Trophoblast cell (in vitro differentiated cells and primary cell): Measurements from ENCODE around the gene CNKSR3. TPM values are rescaled to one million over a fixed set of nuclear protein-coding genes. Genes with fewer than 3 reads are reported as not detected.

ENCODE experiments used
- DNase-seq, 2 donors: peaks; one replicate each; pipeline ENCODE4 v3.0.0-alpha.2; 2016
- H2AFZ ChIP-seq: 2 replicates; pipeline ENCODE4 v1.6.1; 2013; ENCODE audit warnings: low read length, moderate library complexity, mild to moderate bottlenecking; ENCODE audit not compliant: insufficient read depth, poor library complexity
- H2AK5ac ChIP-seq: 2 replicates; pipeline ENCODE4 v1.6.1; 2013; ENCODE audit warnings: mild to moderate bottlenecking, low read length
- H2BK120ac ChIP-seq: 2 replicates; pipeline ENCODE4 v1.6.1; 2013; ENCODE audit warnings: low read length, mild to moderate bottlenecking, moderate library complexity; ENCODE audit not compliant: insufficient read depth, poor library complexity
- H2BK12ac ChIP-seq: 2 replicates; pipeline ENCODE4 v1.6.1; 2013; ENCODE audit warnings: mild to moderate bottlenecking, low read length, moderate library complexity
- H2BK5ac ChIP-seq: 2 replicates; pipeline ENCODE4 v1.6.1; 2013; ENCODE audit warnings: low read length, low read depth, moderate library complexity, mild to moderate bottlenecking; ENCODE audit not compliant: poor library complexity
- H3K14ac ChIP-seq: 2 replicates; pipeline ENCODE4 v1.6.1; 2013; ENCODE audit warnings: mild to moderate bottlenecking, low read length
- H3K18ac ChIP-seq: 2 replicates; pipeline ENCODE4 v1.6.1; 2013; ENCODE audit warnings: mild to moderate bottlenecking, low read length
- H3K23ac ChIP-seq: 2 replicates; pipeline ENCODE4 v1.6.1; 2013; ENCODE audit warnings: low read length
- H3K27ac ChIP-seq: 2 replicates; pipeline ENCODE4 v1.5.1; 2013; ENCODE audit warnings: low read depth, mild to moderate bottlenecking, inconsistent platforms, low read length, moderate library complexity
- H3K27me3 ChIP-seq: 2 replicates; pipeline ENCODE4 v1.6.1; 2013; ENCODE audit warnings: inconsistent platforms, mild to moderate bottlenecking, low read length, moderate library complexity; ENCODE audit not compliant: insufficient read depth
- H3K36me3 ChIP-seq, 2 experiments: 1 replicate in 1 of 2; 2 replicates in 1 of 2; pipeline ENCODE4 v1.6.1; 2013; ENCODE audit warnings: low read length in 2 of 2, mild to moderate bottlenecking in 2 of 2, moderate library complexity in 1 of 2; ENCODE audit not compliant: insufficient read depth in 2 of 2, control insufficient read depth in 1 of 2
- H3K4ac ChIP-seq: 2 replicates; pipeline ENCODE4 v1.6.1; 2013; ENCODE audit warnings: low read depth, mild to moderate bottlenecking, low read length, moderate library complexity
- H3K4me1 ChIP-seq, 2 experiments: 1 replicate in 1 of 2; 2 replicates in 1 of 2; pipeline ENCODE4 v1.6.1; 2013; ENCODE audit warnings: low read length in 2 of 2, mild to moderate bottlenecking in 2 of 2, moderate library complexity in 1 of 2; ENCODE audit not compliant: insufficient read depth in 2 of 2, control insufficient read depth in 1 of 2
- H3K4me2 ChIP-seq: 2 replicates; pipeline ENCODE4 v1.6.1; 2013; ENCODE audit warnings: inconsistent platforms, mild to moderate bottlenecking, low read length, moderate library complexity
- H3K4me3 ChIP-seq: 2 replicates; pipeline ENCODE4 v1.5.1; 2013; ENCODE audit warnings: mild to moderate bottlenecking, low read depth, low read length, inconsistent platforms
- H3K79me1 ChIP-seq: one replicate; pipeline ENCODE4 v1.6.1; 2013; ENCODE audit warnings: low read length
- H3K79me2 ChIP-seq: 2 replicates; pipeline ENCODE4 v1.6.1; 2013; ENCODE audit warnings: low read length, mild to moderate bottlenecking; ENCODE audit not compliant: control insufficient read depth, insufficient read depth, poor library complexity
- H3K9ac ChIP-seq: 2 replicates; pipeline ENCODE4 v1.6.1; 2013; ENCODE audit warnings: mild to moderate bottlenecking, low read length
- H3K9me3 ChIP-seq: 2 replicates; pipeline ENCODE4 v1.6.1; 2013; ENCODE audit warnings: low read depth, mild to moderate bottlenecking, control low read depth, inconsistent platforms, low read length; ENCODE audit not compliant: insufficient read depth
- H4K12ac ChIP-seq: 2 replicates; pipeline ENCODE4 v1.6.1; 2013; ENCODE audit warnings: low read depth, mild to moderate bottlenecking, low read length, moderate library complexity
- H4K8ac ChIP-seq: 2 replicates; pipeline ENCODE4 v1.6.1; 2013; ENCODE audit warnings: low read depth, mild to moderate bottlenecking, low read length, moderate library complexity
- H4K91ac ChIP-seq: one replicate; pipeline ENCODE4 v1.6.1; 2013; ENCODE audit warnings: low read depth, mild to moderate bottlenecking, low read length, moderate library complexity
- WGBS: extraction: QIAGEN DNeasy Blood & Tissue Kit; methylation state at CpG from one replicate; pipeline ENCODE4 v1.1.7; 2013; ENCODE audit warnings: missing lambda C conversion rate; ENCODE audit not compliant: insufficient read length, insufficient coverage; ENCODE audit errors: extremely low coverage; 5-methylcytosine and 5-hydroxymethylcytosine counted together
- polyA plus RNA-seq: library from polyadenylated mRNA; stranded (reverse); fragments of 200-250 nt; gene quantifications from 2 replicates; pipeline ENCODE4 v1.2.3, GENCODE V29; 2013

Gene CNKSR3
- polyA plus RNA-seq: 1.1 and 1.2 TPM in 2 replicates

- H3K9me3 ChIP-seq: no peaks in the 10 kb centered on the region
- H3K18ac ChIP-seq: peak within 1 kb of the TSS; percentile 34
- H3K36me3 ChIP-seq: no peaks in the 10 kb centered on the region
- H3K79me1 ChIP-seq: no peaks in the 10 kb centered on the region
- H3K4me3 ChIP-seq: peak within 1 kb of the TSS; percentile 77
- H3K14ac ChIP-seq: peak within 1 kb of the TSS; percentile 48
- peak within 1 kb of the TSS; percentile 71 for H3K27ac ChIP-seq
- H2BK120ac ChIP-seq: no peak within 1 kb of the TSS
- no peak within 1 kb of the TSS for H3K23ac ChIP-seq
- H2AFZ ChIP-seq: peak within 1 kb of the TSS; percentile 77
- H2BK5ac ChIP-seq: no peak within 1 kb of the TSS
- peak within 1 kb of the TSS; percentile 78 for H3K9ac ChIP-seq
- H3K27me3 ChIP-seq: no peaks in the 10 kb centered on the region
- H4K8ac ChIP-seq: peak within 1 kb of the TSS; percentile 63
- no peak within 1 kb of the TSS for H2AK5ac ChIP-seq
- no CpG with 5 or more reads among the region's 86 CpGs for WGBS
- peak within 1 kb of the TSS; percentile 99 for H3K4me2 ChIP-seq
- no peak within 1 kb of the TSS for H3K4ac ChIP-seq
- H2BK12ac ChIP-seq: no peak within 1 kb of the TSS
- peaks cover 2% of the 10 kb centered on the region for H3K79me2 ChIP-seq
- peaks cover 5 to 7% of the 10 kb centered on the region in 2 experiments for H3K4me1 ChIP-seq
- peak; percentile 73 to 88 for DNase-seq
- H4K91ac ChIP-seq: peak within 1 kb of the TSS; percentile 27
- H4K12ac ChIP-seq: peak within 1 kb of the TSS; percentile 31
Observed at GRCh38 chr6:154510144-154510905, at the start of gene CNKSR3. Gene CNKSR3 (minus strand): TSS chr6:154510685. CDS start chr6:154510114, 571 bp downstream.

GRCh38 chr6:154558984-154559383, 48.5 kb upstream of the CNKSR3 start:
- Histone ChIP-seq H3K4me1 (peaks cover 0 to 4% of the 10 kb centered on the region in 2 experiments), H3K18ac (no peak overlapping the region), H4K91ac (no peak overlapping the region), H3K36me3 (no peaks in the 10 kb centered on the region), H3K27me3 (no peaks in the 10 kb centered on the region), H2BK120ac (no peak overlapping the region), H4K8ac (no peak overlapping the region), H3K79me2 (no peaks in the 10 kb centered on the region), H2AFZ (no peak overlapping the region), H3K79me1 (no peaks in the 10 kb centered on the region), H3K4me2 (no peak overlapping the region), H3K4me3 (no peak overlapping the region), H3K4ac (no peak overlapping the region), H2AK5ac (no peak overlapping the region), H4K12ac (no peak overlapping the region), H3K14ac (no peak overlapping the region), H3K9me3 (no peaks in the 10 kb centered on the region), H2BK12ac (no peak overlapping the region), H3K27ac (no peak overlapping the region), H3K9ac (no peak overlapping the region), H2BK5ac (no peak overlapping the region), H3K23ac (no peak overlapping the region)
- WGBS: no CpG with 5 or more reads among the region's 5 CpGs
- no peak for DNase-seq

- Histone ChIP-seq H3K27me3 (no peaks in the 10 kb centered on the region), H4K91ac (no peak overlapping the region), H3K9ac (no peak overlapping the region), H3K79me2 (no peaks in the 10 kb centered on the region), H3K23ac (no peak overlapping the region), H3K27ac (no peak overlapping the region), H3K4me2 (no peak overlapping the region), H2BK5ac (no peak overlapping the region), H4K8ac (no peak overlapping the region), H3K36me3 (no peaks in the 10 kb centered on the region), H2BK12ac (no peak overlapping the region), H3K79me1 (no peaks in the 10 kb centered on the region), H4K12ac (no peak overlapping the region), H2AFZ (no peak overlapping the region), H3K4ac (no peak overlapping the region), H3K14ac (no peak overlapping the region), H3K9me3 (no peaks in the 10 kb centered on the region), H3K4me1 (peaks cover 0 to 4% of the 10 kb centered on the region in 2 experiments), H3K18ac (no peak overlapping the region), H3K4me3 (no peak overlapping the region), H2BK120ac (no peak overlapping the region), H2AK5ac (no peak overlapping the region)
- no CpG with 5 or more reads among the region's 6 CpGs for WGBS
- no peak for DNase-seq
Observed at GRCh38 chr6:154558513-154558912, 48.0 kb upstream of the CNKSR3 start.

GRCh38 chr6:154555073-154555677, 44.7 kb upstream of the CNKSR3 start:
- Histone ChIP-seq H2BK120ac (no peak overlapping the region), H3K79me1 (no peaks in the 10 kb centered on the region), H3K4me3 (no peak overlapping the region), H2AFZ (no peak overlapping the region), H4K91ac (no peak overlapping the region), H4K8ac (no peak overlapping the region), H3K9me3 (no peaks in the 10 kb centered on the region), H4K12ac (no peak overlapping the region), H3K4me1 (peaks cover 0 to 4% of the 10 kb centered on the region in 2 experiments), H3K18ac (no peak overlapping the region), H3K9ac (no peak overlapping the region), H3K79me2 (no peaks in the 10 kb centered on the region), H3K27ac (no peak overlapping the region), H2BK5ac (no peak overlapping the region), H3K14ac (no peak overlapping the region), H2BK12ac (no peak overlapping the region), H2AK5ac (no peak overlapping the region), H3K27me3 (no peaks in the 10 kb centered on the region), H3K4ac (no peak overlapping the region), H3K23ac (no peak overlapping the region), H3K4me2 (no peak overlapping the region), H3K36me3 (no peaks in the 10 kb centered on the region)
- no CpG with 5 or more reads among the region's 7 CpGs for WGBS
- DNase-seq: no peak
